ENCODE measurements around the gene RPTOR.

GRCh38 chr17:80593181-80593580 is 48.5 kb downstream of the RPTOR start:
- TF ChIP-seq POLR2A (IDR thresholded peaks at IDR 0.05; ENCODE audit: low read length) (no peak), GATA1 (IDR thresholded peaks at IDR 0.05; ENCODE audit: low read depth, low read length) (no peak)

Data from erythroblast (primary cell).